Lower leg skin (tissue), 4 donors: ENCODE measurements around the gene ACAP1. TPM values are rescaled to one million over a fixed set of nuclear protein-coding genes. Genes with fewer than 3 reads are reported as not detected.
A peak's percentile ranks its signal among the peaks of the same experiment; 100 is the strongest.

ENCODE experiments used
- DNase-seq, 2 donors: peaks; one replicate each; pipeline ENCODE4 v3.0.0-alpha.2; 2019; ENCODE audit warnings: low spot score in 2 of 2
- H3K4me3 ChIP-seq: fragments of 200-600 bp; sonication (generic); 2 replicates; pipeline ENCODE4 v1.5.1; 2017; ENCODE audit warnings: mild to moderate bottlenecking, low read depth; ENCODE audit not compliant: poor library complexity, severe bottlenecking
- POLR2A ChIP-seq, 2 donors: fragments of 450-650 bp; IDR thresholded peaks; one replicate each; pipeline ENCODE4 v1.6.1; 2016 to 2017; ENCODE audit warnings: antibody characterized with exemption in 2 of 2, mild to moderate bottlenecking in 1 of 2, moderate library complexity in 1 of 2
- WGBS, 2 donors: methylation state at CpG; one replicate each; pipeline ENCODE4 v1.1.5; 2018; 5-methylcytosine and 5-hydroxymethylcytosine counted together
- intact Hi-C: fragments of 100-400 bp; cut with DNase I; formaldehyde crosslinking; loops from one replicate; pipeline ENCODE4 v1.15.0; 2023; ENCODE audit warnings: low total_unique reads
- total RNA-seq, 4 donors: library from RNA; depleted of rRNA; stranded (reverse); fragments of >200 nt; gene quantifications; one replicate each; pipeline ENCODE4 v1.1.0, GENCODE V29; 2016
- TF ChIP-seq, protein P1 (sequence below), 3 donors: fragments of 450-650 bp; IDR thresholded peaks; one replicate each; pipeline ENCODE4 v1.5.1; 2016; ENCODE audit warnings: antibody characterized with exemption in 3 of 3, mild to moderate bottlenecking in 3 of 3, moderate library complexity in 2 of 3

Gene ACAP1
- total RNA-seq, 4 donors from 2014 or later, result 2.9 to 5.6 (median 3.8) TPM

DNA sequence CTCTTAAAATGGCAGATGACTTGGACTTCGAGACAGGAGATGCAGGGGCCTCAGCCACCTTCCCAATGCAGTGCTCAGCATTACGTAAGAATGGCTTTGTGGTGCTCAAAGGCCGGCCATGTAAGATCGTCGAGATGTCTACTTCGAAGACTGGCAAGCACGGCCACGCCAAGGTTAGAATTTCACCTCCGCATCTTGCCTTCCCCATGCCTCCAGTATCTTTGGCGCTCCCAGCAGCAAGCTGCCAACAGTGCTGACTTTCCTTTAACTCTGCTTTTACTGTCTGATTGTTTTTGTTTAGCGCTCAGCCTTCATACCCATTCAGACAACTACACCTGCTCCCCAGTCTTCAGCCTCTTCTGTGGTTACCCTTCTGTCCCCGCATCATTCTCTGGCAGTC lies 26.7 kb upstream of the ACAP1 start:
- no peak for DNase-seq
- H3K4me3 ChIP-seq, result no peak overlapping the region
- intact Hi-C loops, result no loop called here
- no peak for TF ChIP-seq POLR2A (IDR thresholded peaks at IDR 0.05)
- TF ChIP-seq, protein P1, sequence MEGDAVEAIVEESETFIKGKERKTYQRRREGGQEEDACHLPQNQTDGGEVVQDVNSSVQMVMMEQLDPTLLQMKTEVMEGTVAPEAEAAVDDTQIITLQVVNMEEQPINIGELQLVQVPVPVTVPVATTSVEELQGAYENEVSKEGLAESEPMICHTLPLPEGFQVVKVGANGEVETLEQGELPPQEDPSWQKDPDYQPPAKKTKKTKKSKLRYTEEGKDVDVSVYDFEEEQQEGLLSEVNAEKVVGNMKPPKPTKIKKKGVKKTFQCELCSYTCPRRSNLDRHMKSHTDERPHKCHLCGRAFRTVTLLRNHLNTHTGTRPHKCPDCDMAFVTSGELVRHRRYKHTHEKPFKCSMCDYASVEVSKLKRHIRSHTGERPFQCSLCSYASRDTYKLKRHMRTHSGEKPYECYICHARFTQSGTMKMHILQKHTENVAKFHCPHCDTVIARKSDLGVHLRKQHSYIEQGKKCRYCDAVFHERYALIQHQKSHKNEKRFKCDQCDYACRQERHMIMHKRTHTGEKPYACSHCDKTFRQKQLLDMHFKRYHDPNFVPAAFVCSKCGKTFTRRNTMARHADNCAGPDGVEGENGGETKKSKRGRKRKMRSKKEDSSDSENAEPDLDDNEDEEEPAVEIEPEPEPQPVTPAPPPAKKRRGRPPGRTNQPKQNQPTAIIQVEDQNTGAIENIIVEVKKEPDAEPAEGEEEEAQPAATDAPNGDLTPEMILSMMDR (IDR thresholded peaks at IDR 0.05), result no peak
- WGBS, 2 donors, result 81 to 86% methylated on average over 12 of the region's 12 CpGs

- TF ChIP-seq POLR2A (IDR thresholded peaks at IDR 0.05), result no peak
- TF ChIP-seq, protein P1 (IDR thresholded peaks at IDR 0.05), result no peak
- 74 to 81% methylated on average over 7 of the region's 7 CpGs for WGBS, 2 donors
- no peak overlapping the region for H3K4me3 ChIP-seq
- intact Hi-C loops, result no loop called here
- no peak for DNase-seq
Observed at GRCh38 chr17:7311110-7311705, 25.1 kb upstream of the ACAP1 start.

DNA sequence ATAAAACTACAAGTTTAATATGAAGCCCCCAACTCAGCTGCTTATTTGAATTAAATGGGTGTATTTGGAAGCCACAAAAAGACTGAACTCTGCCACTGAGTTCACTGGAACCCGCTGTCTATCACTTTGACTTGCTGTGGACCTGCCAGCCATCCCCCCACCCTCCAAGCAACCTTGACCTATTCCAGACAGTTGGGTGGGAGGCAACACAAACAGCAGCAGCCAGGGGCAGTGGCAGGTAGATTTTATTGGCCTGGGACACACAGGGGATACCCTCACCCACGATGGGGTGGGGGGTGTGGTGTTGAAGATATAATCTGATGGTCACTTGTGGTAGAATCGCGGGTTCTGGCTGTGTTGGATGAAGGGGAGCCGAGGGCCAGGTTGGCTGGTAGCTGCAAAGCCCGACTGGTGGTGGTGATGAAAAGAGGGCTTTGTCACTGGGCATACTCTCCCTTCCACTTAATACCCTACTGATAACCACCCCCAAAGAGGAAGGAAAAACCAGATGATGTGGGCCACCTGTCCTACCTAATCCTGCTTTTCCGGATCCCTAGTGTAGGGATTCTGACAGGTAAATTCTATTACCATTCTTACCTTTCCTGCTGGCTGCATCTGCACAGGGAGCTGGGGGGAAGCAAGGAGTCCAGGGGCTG lies 23.8 kb upstream of the ACAP1 start:
- 71 to 79% methylated on average over 7 of the region's 7 CpGs for WGBS, 2 donors
- no peak for DNase-seq
- intact Hi-C loops, result no loop called here
- no peak overlapping the region for H3K4me3 ChIP-seq
- TF ChIP-seq, protein P1 (IDR thresholded peaks at IDR 0.05), result no peak
- no peak for TF ChIP-seq POLR2A (IDR thresholded peaks at IDR 0.05)

DNA sequence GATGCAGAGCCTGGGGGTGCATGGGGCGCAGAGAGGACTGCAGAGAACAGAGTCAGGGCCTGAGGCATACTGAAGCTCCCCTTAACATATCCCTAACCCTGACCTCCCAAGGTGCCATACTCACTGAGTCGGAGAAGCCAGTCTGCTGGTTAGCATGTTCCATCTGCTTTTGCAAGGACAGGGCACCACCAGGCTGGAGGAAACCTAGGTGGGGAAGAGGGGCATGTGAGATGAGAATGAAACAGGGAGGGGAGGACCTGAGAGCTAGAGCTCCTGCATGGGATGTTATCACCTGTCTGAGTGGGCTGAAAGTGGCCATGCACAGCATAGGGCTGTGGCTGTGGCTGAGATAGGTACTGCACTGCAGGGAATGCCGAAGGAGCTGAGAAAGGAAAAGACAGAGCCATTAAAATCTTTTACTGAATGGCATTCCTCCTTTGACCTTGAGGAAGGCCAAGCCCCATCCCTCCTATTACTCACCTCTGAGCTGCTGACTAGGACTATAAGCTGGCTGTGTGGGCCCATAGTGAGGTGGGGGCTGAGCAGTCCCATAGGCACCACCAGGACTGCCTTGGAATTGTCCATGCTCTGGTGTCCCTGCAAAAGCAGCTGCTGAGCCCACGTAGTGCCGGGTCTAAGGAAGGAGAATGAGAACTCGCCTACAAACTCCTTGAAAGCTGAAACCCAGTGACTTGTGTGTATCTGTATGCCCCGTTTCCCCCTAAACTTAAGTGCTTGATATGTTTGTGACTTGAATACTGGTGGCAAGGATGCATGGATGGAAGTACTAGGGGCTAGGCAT lies 23.0 kb upstream of the ACAP1 start:
- no peak overlapping the region for H3K4me3 ChIP-seq
- TF ChIP-seq, protein P1 (IDR thresholded peaks at IDR 0.05), result no peak
- TF ChIP-seq POLR2A (IDR thresholded peaks at IDR 0.05), result no peak
- intact Hi-C loops, result no loop called here
- 84 to 90% methylated on average over 7 of the region's 7 CpGs for WGBS, 2 donors
- DNase-seq, result no peak

DNA sequence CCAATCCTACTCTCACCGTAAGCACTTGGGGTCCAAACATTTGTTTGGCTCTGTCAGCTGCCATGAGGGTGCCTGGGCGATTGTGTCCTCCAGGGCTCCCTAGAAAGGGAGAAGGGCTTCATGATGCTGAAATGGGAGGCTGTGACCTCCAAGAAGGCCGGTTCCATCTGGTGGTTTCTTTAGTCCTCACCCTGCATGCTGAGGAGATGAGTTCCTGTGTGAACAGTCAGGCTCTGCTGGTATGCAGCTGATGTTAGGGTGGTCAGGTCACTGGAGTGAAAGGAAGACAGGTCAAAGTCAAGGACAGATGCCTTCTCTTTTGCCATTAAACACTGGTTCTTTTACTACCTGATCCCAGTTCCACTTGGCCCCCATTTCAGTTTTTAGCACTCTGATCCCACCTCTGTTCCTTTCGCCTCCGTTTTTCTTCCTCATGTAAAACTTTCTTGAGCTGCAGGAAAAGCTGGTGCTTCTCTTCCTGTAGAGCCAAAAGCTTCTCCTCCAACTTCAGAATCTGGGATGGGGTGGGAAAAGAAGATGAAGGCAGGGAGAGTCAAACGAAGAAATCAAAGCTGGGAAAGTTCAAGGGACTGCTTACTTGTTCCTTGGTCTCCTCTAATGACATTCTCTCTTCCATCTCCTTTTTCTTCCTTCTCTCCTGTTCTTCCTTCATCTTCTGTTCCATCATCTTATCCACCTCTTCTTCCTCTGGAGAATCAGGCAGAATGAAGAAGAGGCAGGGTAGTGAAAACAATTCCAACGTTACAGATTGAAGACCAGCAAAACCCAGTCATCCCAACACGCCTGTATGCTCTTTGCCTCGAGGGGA lies 22.2 kb upstream of the ACAP1 start:
- no peak for TF ChIP-seq POLR2A (IDR thresholded peaks at IDR 0.05)
- TF ChIP-seq, protein P1 (IDR thresholded peaks at IDR 0.05), result no peak
- 46 to 48% methylated on average over 9 of the region's 9 CpGs for WGBS, 2 donors
- intact Hi-C loops, result no loop called here
- no peak for DNase-seq
- peak overlapping the region; percentile 67 for H3K4me3 ChIP-seq
